HUES6 (cell line): ENCODE results near the gene TRMT2A.
"Not testable (repeated sequence)": the region's sequence is repeated elsewhere in the genome, so short reads cannot be mapped to it uniquely, and the experiment has no call there.

ENCODE experiments used
- H3K27ac ChIP-seq: 2 replicates; pipeline ENCODE4 v1.7.0; 2013; ENCODE audit warnings: low read depth, mild to moderate bottlenecking, low read length, inconsistent platforms
- H3K27me3 ChIP-seq: 2 replicates; pipeline ENCODE4 v1.6.1; 2013; ENCODE audit warnings: low read length; ENCODE audit not compliant: control insufficient read depth, insufficient read depth
- H3K36me3 ChIP-seq: 2 replicates; pipeline ENCODE4 v1.6.1; 2013; ENCODE audit warnings: low read length; ENCODE audit not compliant: control insufficient read depth, insufficient read depth
- H3K4me1 ChIP-seq: 2 replicates; pipeline ENCODE4 v1.6.1; 2013; ENCODE audit warnings: low read length; ENCODE audit not compliant: control insufficient read depth, insufficient read depth
- H3K4me3 ChIP-seq: 2 replicates; pipeline ENCODE4 v1.5.1; 2013; ENCODE audit warnings: low read depth, low read length
- H3K9ac ChIP-seq: one replicate; pipeline ENCODE4 v1.6.1; 2013; ENCODE audit warnings: mild to moderate bottlenecking, low read length
- H3K9me3 ChIP-seq: 2 replicates; pipeline ENCODE4 v1.6.1; 2013; ENCODE audit warnings: low read depth, low read length; ENCODE audit not compliant: control insufficient read depth, insufficient read depth

TRMT2A gene, protein sequence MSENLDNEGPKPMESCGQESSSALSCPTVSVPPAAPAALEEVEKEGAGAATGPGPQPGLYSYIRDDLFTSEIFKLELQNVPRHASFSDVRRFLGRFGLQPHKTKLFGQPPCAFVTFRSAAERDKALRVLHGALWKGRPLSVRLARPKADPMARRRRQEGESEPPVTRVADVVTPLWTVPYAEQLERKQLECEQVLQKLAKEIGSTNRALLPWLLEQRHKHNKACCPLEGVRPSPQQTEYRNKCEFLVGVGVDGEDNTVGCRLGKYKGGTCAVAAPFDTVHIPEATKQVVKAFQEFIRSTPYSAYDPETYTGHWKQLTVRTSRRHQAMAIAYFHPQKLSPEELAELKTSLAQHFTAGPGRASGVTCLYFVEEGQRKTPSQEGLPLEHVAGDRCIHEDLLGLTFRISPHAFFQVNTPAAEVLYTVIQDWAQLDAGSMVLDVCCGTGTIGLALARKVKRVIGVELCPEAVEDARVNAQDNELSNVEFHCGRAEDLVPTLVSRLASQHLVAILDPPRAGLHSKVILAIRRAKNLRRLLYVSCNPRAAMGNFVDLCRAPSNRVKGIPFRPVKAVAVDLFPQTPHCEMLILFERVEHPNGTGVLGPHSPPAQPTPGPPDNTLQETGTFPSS

DNA sequence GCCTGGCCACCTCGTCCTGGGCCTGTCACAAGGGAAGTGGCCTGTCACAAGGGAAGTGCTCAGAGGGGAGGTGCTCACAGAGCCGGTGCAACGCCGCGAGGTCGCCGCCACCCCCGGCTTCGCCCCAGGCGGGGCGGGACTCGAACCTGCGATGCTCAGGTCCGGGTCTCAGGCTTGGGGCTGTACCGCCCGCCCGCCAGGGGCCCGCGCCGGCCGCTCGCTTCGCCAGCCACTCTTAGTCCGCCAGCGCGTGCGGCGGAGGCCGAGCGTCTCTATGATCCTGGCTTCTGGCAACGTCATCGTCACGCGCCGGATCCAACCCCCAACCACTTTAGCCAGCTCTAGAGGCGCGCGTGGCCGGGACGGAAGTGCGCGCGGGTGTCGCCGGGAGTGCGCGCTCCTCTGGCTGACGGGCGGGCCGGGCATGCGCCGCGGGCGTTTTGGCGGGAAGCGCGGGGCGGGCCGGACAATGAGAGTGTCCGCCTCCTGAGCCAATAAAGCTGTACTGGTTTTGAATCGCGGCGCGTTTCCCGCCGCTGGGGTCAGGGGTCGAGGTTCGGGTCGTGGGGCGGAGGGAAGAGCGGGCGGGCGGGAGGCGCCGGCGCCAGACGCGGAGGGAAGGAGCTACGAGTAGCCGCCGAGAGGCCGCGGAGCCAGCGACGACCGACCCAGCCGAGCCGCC is at the start of gene TRMT2A:
Gene TRMT2A (minus strand): TSS at position 276 of the 682 bp plus-strand sequence. CDS start 320 bp downstream, outside the sequence.
- Histone ChIP-seq H3K36me3 (peaks cover 77% of the 10 kb centered on the region), H3K4me1 (peaks cover 8% of the 10 kb centered on the region), H3K27ac (peak within 1 kb of the TSS; percentile 98)

DNA sequence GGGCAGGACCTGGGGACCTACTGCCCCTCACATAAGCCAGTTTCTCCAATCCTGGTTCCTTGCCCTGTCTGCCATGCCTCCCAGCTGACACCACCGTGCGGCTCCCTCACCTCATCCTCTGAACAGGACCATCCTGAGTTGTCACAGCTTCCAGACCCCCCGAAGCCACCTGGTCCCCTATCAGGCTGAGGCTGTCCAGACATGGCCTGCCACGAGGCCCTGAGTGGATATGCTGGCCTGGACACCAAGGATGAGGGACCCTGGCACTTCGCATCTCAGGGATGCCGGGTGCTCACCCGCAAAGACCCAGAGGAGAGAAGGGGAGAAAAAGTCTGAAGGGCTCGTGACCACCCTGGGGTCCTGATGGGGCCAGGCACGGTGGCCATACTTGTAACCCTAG is 49.7 kb upstream of the TRMT2A start:
- H3K9me3 ChIP-seq = no peaks in the 10 kb centered on the region; the same call in 1 of the 2 replicates
- no peaks in the 10 kb centered on the region for H3K4me1 ChIP-seq
- no peaks in the 10 kb centered on the region for H3K36me3 ChIP-seq
- H3K27ac ChIP-seq = no peak overlapping the region
- no peak overlapping the region for H3K9ac ChIP-seq
- H3K4me3 ChIP-seq = no peak overlapping the region
- H3K27me3 ChIP-seq = no peaks in the 10 kb centered on the region

More for the DNA sequence above, at the start of gene TRMT2A:
- peak within 1 kb of the TSS; percentile 100 for H3K4me3 ChIP-seq
- H3K9me3 ChIP-seq = no peaks in the 10 kb centered on the region
- no peaks in the 10 kb centered on the region for H3K27me3 ChIP-seq
- H3K9ac ChIP-seq = peak within 1 kb of the TSS; percentile 99

DNA sequence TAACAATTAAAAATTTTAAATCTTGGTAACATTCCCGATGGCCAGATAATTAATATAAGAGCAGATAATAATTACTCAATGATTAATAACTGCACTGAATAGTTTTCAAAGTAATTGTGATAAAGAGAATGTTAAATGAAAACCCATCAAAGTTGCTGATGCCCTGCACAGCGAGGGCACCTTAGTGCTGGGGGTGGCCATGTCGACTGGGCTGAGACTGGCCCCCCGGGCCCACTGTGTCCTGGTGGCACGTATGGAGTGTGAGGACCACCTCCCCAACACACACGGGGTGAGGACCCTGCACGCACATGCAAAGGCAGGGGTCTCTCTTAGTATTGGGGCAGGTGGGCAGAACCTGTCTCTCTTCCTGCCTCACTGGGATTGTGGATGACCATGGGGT is 48.9 kb upstream of the TRMT2A start:
- Histone ChIP-seq H3K27ac (no peak overlapping the region), H3K4me3 (no peak overlapping the region), H3K9me3 (no peaks in the 10 kb centered on the region; the same call in 1 of the 2 replicates), H3K27me3 (no peaks in the 10 kb centered on the region), H3K36me3 (no peaks in the 10 kb centered on the region), H3K9ac (no peak overlapping the region), H3K4me1 (no peaks in the 10 kb centered on the region)

DNA sequence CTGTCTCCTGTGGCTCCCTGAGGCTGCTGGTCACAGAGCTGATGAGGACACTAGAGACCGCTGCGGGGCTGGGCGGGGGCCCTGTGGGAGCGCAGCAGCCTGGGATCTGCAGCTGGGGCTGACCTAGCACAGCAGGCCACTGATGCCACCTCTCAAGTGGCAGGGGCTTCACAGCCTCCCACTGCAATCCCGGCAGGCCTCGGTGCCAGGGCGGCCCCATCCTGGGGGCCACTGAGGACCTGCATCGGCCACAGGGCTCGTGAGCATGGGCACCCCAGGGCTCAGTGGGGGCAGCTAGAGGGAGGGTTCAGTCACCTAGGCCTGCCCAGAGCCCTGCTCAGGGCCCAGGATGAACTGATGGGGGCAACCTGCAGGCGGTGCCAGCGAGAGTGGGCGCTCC is 48.4 kb upstream of the TRMT2A start:
- H3K9ac ChIP-seq = no peak overlapping the region
- H3K9me3 ChIP-seq = no peaks in the 10 kb centered on the region; the same call in 1 of the 2 replicates
- no peak overlapping the region for H3K4me3 ChIP-seq
- H3K36me3 ChIP-seq = no peaks in the 10 kb centered on the region
- no peaks in the 10 kb centered on the region for H3K27me3 ChIP-seq
- H3K27ac ChIP-seq = no peak overlapping the region
- H3K4me1 ChIP-seq = no peaks in the 10 kb centered on the region

DNA sequence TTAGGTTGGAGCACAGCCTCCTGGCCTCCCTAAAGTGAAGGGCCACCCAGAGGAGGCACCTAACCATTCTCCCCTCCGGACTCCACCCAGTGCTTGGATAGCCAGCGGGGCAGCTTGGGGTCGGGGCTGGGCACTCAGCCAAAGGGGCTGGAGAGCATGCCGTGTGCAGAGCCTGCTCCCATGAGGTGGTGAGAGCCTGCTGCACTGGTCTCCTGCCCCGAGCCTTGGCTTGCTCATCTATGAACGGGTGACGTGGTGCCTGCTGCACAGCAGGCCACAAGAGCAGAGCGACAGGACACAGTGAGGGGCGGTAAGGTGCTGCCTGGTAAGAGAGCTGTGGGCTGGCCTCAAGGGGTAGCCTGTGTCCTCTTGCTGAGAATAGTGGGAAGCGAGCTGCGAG is 47.8 kb upstream of the TRMT2A start:
- H3K9ac ChIP-seq = no peak overlapping the region
- no peak overlapping the region for H3K27ac ChIP-seq
- no peak overlapping the region for H3K4me3 ChIP-seq
- no peaks in the 10 kb centered on the region for H3K4me1 ChIP-seq
- H3K36me3 ChIP-seq = no peaks in the 10 kb centered on the region
- no peaks in the 10 kb centered on the region; the same call in 1 of the 2 replicates for H3K9me3 ChIP-seq
- no peaks in the 10 kb centered on the region for H3K27me3 ChIP-seq

DNA sequence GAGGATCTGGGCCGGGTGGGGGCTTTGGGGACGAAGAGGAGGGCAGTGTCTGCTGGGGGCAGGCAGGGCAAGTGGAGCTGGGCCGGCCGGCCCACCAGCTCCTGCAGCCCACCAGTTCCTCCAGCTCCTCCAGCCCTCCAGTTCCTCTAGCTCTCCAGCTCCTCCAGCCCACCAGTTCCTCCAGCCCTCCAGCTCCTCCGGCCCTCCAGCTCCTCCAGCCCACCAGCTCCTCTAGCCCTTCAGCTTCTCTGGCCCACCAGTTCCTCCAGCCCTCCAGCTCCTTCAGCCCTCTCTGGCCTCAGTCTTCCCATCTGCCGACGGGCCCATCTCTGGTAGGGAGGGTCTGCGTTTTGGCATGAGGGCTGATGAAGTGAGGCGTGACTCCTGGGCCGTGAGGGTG is 43.0 kb upstream of the TRMT2A start:
- no peak overlapping the region for H3K9ac ChIP-seq
- no peaks in the 10 kb centered on the region for H3K27me3 ChIP-seq
- peaks cover 7% of the 10 kb centered on the region; the same call in 1 of the 2 replicates for H3K4me1 ChIP-seq
- no peak overlapping the region for H3K27ac ChIP-seq
- no peaks in the 10 kb centered on the region; the same call in 1 of the 2 replicates for H3K9me3 ChIP-seq
- no peaks in the 10 kb centered on the region for H3K36me3 ChIP-seq
- no peak overlapping the region for H3K4me3 ChIP-seq

DNA sequence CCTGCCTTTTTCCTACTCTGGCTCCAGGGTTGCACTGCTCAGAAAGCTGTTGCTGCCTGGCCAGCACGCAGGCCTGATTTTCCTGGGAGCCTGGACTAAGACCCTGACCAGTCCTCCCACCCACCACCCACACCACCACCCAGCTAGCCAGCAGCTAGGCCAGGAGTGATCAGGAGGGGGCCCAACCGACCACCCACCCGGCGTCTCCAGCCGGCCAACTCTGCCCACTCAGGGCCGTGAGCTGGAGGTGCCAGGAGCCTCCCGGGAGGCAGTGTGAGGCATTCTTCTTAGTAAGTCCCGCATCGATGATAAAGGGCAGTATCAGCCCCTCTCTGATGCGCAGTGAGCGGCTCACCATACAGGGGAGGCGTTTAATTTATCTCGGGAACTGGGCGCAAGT is 42.5 kb upstream of the TRMT2A start:
- not testable (repeated sequence) for H3K9ac ChIP-seq, H3K4me1 ChIP-seq, H3K9me3 ChIP-seq, H3K36me3 ChIP-seq, H3K27me3 ChIP-seq, H3K4me3 ChIP-seq, H3K27ac ChIP-seq

DNA sequence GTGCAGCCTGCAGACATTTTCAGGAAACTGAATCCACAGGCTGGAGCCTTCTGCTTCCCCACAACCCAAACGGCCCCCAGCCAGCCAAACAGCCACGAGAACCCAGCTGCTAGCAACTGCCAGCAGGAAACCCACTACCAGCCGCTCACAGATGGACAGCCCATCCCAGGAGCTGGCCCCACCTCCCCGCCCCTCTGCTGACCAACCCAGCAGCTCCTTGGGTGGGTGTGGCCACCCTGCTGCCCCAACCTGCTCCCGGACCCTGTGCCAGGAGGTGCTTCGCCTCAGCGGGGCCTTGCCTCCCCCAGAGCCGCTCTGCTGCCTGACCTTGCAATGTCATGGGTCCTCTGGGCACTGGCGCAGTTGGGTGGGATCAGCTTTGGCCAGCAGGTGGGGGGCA is 42.0 kb upstream of the TRMT2A start:
- H3K9ac ChIP-seq = no peak overlapping the region

DNA sequence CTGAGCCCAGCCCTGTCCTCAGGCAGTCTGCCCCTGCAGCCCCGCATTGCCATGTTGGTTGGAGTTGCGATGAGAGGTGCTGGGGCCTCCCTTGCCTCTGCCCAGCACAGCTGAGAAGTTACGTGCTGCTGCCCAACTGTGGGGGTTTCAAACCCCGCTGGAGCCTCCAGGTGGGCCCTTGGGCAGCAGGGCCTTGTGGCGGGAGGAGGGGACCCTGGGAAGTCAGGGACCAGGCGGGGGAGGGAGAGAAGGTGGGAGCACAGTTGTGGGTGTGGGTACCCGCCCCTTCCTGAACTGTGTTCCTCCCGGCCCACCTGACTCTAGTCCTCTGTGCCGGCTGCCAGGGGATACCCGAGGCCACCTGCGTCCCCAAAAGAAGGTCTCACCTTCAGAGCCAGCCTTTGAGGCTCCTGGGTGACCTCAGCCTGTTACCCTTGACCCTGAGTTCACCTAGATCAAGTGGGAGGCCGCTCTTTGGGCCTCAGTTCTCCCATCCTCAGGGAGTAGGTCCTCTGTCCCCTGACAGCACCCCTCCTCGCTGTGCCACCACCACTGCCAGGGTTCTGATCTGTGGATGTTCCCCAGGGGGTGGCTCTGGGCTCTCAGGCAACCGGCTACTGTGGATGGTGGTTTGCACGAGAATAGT is 41.5 kb upstream of the TRMT2A start:
- peaks cover 7% of the 10 kb centered on the region; the same call in 1 of the 2 replicates for H3K4me1 ChIP-seq
- H3K9ac ChIP-seq = no peak overlapping the region
- no peak overlapping the region for H3K27ac ChIP-seq
- no peaks in the 10 kb centered on the region for H3K27me3 ChIP-seq
- no peaks in the 10 kb centered on the region for H3K36me3 ChIP-seq
- no peak overlapping the region for H3K4me3 ChIP-seq
- no peaks in the 10 kb centered on the region for H3K9me3 ChIP-seq

More for the DNA sequence above, 42.0 kb upstream of the TRMT2A start:
- Histone ChIP-seq H3K36me3 (no peaks in the 10 kb centered on the region), H3K9me3 (no peaks in the 10 kb centered on the region; the same call in 1 of the 2 replicates), H3K4me1 (peaks cover 7% of the 10 kb centered on the region; the same call in 1 of the 2 replicates), H3K27me3 (no peaks in the 10 kb centered on the region), H3K27ac (no peak overlapping the region), H3K4me3 (no peak overlapping the region)

DNA sequence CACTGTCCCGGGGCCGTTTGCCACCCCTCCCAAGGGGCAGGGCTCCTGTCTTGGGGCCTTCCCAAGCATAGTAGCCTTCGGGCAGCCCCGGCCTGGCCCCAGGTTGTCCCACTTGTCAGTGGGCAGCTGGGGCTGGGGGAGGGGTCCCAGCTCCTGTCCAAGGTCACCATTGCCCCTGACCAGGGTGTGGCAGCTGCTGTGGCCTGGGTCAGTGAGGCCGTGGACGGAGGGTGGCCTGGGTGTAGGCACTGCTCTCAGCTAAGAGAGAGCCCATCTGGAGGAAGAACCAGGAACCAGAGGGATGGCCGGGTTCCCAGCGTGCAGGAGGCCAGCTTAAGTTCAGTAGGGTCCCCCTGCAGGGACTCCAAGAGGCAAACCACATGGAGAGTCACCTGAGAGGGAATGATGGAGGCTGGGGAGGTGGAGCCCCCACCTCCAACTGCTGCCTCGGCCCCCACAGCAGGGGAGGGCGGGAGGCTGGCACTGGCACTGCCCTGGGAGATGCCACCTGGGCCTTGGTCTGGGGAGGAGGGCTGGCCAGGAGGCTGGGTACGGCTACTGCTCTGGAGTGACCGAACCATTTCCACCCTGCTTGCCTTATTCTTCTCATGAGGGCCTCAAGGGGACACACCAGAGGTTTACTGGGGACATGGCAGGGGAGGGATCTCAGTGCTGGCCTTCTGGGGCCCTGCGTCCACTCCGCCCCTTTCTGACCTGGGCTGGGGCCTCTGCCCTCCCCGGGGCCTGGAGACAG is 40.6 kb upstream of the TRMT2A start:
- H3K9ac ChIP-seq = no peak overlapping the region

More for the DNA sequence above, 40.6 kb upstream of the TRMT2A start:
- peaks cover 7% of the 10 kb centered on the region; the same call in 1 of the 2 replicates for H3K4me1 ChIP-seq
- H3K4me3 ChIP-seq = no peak overlapping the region
- H3K27ac ChIP-seq = no peak overlapping the region
- H3K27me3 ChIP-seq = no peaks in the 10 kb centered on the region
- no peaks in the 10 kb centered on the region for H3K9me3 ChIP-seq
- H3K36me3 ChIP-seq = no peaks in the 10 kb centered on the region
